HG02642 (cell line): ENCODE results near the gene ABCB1.

Experiments
- ATAC-seq: cut with Tn5 transposase; IDR thresholded peaks from one replicate; pipeline ENCODE4 v1.9.1; 2021; ENCODE audit warnings: mild to moderate bottlenecking; ENCODE audit not compliant: unreplicated experiment, poor library complexity

ABCB1 gene

GRCh38 chr7:87517891-87518290 lies 82.8 kb downstream of the ABCB1 start:
- no peak for ATAC-seq

- ATAC-seq: no peak
Measured at GRCh38 chr7:87517136-87517815, 83.4 kb downstream of the ABCB1 start.

- no peak for ATAC-seq
Measured at GRCh38 chr7:87513735-87514335, 86.8 kb downstream of the ABCB1 start.

DNA sequence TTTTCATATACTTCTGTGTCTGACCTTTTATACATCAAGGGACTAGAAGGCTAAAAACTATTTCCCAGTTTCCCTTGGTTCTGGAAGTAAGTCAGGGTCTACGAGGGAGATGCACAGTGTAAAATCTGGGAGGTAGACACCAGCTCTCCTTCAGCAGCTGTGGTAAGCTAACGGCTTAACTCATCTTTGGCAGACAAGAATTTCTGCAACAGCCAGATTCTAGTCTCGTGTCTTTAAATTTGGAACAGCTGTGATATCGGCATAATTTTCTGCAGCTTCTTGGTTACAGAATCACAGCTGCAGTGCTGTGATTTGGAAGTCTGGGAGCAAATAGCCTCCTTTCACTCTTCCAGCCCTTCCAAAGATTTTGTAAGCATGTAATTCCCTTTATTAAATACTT lies 87.8 kb downstream of the ABCB1 start:
- no peak for ATAC-seq

DNA sequence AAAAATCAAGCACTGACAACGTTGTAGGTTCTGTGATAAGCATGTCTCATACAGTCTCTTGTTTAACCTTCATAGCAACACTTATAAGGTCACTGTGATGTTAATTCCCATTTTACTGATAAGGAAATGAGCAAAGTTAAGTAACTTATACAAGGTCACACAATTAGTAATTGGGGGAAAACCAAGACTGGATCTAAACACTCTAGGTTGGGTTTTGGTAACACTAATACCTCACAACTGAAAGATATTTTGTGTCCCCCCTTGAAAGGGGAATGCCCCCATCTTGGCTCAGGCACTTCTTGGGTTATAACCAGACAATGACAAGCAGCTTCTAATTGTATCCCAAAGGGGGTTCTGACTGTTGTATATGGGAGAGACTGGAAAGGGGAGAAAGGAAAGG lies 89.2 kb downstream of the ABCB1 start:
- no peak for ATAC-seq

- no peak for ATAC-seq
Measured at GRCh38 chr7:87510411-87510875, 90.2 kb downstream of the ABCB1 start.

DNA sequence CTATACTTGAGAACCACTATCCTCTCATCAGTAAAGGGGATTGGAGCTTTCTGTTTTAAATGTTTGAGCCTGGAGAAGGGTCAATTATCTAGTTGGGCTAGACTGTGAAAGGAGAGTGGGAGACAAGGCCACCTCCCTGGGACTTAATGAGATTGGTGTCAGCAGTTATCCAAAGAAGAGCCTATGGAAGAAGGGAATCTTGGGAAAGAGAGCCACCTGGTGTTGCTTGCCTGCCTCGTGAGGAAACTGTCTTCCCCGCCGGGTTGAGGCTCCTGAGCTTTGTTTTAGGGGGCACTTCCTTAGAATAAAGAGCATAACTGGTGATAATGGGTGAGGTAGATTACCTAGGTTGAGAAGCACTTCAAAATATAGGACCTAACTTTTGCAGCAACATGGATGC lies 93.2 kb downstream of the ABCB1 start:
- ATAC-seq: no peak

DNA sequence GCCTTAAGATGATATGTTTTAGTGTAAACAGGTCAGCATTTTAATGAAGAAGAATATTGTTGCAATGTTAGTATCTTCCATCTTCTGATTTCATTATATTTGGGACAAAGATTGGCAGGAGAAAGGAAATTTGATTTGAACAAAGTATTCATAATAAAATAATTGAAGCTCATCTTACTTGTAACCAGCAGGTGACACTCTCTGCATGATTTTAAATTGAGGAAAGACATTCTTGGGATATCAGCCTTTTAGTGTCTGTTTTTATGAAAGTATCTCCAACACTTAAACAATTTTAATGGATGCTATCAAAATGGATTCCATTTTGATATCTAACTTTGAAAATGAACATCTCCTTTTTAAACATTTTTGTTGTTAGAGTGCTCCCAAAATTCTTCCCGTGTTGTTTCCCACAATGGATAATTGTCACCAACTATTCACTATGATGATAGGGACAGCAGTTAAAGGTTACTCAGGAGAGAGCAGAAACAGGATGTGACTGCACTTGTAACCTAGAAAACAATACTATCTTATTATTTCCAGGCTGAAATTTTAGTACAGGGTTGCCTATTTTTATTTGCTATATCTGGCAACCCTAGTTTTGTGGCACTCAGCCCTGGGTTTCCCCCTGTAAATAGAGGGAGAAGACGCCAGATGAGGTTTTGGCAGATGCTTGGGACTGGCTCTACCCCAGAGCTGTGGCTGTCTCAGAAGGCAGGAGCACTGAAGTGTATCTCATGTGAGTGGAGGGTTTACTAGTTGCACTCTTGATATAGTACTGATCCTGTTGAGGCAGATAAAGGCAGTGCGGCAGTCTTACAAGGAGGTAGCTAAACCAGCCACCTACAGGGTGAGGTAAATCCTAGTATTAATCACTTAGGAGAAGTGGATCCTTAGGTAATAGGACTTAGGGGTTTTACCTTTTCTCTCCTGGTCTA lies 94.2 kb downstream of the ABCB1 start:
- no peak for ATAC-seq

DNA sequence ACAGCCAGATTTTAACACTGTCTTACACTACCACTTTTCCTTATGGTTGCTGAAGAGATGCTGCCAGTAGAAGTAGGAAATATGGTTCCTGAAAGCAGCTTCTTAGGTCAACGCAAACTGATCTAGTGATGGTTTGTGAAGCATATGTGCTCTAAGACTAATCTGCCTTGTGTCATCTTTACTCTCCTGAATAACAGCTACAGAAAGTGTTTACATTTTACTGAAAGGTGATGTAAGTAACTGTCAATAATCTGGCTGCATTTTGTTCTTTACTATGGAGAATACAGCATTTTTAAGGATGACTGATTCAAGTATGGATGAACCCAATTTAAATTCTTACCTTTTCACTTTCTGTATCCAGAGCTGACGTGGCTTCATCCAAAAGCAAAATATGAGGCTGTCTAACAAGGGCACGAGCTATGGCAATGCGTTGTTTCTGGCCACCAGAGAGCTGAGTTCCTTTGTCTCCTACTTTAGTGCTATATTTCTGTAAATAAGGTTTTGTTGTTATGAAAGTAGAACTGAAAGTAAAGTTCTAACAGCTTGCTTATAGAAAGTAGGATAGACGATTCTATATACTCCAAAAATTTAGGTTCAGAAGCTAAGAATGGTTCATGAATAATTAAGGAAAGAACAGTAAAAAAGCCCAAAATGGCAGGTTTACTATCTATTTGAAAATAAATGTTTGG lies 95.0 kb downstream of the ABCB1 start:
- ATAC-seq: no peak

DNA sequence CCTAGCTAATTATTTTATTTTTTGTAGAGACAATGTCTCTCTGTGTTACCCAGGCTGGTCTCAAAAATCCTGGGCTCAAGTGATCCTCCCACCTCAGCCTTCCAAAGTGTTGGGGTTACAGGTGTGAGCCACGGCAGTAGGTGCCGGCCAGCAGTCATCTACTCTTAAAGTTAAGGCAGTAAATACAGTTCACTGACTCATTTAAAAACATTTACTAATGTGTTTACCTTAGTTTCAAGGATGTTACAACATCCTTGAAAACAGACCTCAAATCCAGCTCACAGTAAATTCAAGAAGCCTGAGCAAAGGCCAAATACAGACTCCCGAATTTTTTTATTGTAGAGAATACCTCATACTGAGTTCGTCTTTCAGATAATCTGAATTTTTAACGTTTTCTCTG lies 95.6 kb downstream of the ABCB1 start:
- no peak for ATAC-seq

DNA sequence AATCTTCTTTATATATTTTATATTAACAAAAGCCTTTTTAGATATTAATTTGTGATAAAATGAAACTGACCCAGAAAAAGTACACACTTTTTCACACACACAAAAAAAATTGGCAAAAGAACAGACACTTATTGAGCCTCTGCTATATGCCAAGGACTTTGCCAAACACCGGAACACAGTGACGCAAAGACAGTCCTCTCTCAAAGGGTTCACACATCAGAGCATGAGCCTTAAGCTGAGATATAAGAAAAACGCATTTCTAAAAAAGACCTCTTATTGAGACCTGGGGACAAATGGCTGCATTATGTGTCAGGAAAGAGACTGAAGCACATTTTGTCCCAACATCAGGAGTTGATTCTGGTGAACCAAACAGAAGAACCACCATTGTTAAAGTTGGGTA lies 101.2 kb downstream of the ABCB1 start:
- ATAC-seq: no peak

GRCh38 chr7:87498893-87499292 lies 101.8 kb downstream of the ABCB1 start:
- no peak for ATAC-seq

DNA sequence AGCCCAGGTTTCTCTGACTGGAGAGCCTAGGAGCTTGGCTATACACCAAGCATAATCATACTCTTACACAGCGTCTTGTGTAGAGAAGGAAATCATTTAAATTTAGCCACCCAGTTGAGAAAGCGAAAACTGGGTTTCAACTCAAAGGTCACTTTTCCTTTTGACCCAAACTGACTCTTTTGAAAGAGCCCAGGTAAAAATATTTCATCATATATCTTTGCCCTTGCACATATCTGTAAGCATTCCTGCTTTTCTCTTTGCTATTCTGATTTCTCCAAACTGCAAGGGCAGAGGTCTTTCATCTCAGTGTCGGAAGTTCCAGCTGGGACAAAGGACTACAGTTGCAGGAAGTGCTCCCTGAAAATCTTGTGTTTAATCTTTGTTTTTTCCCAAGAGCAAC lies 103.2 kb downstream of the ABCB1 start:
- no peak for ATAC-seq

GRCh38 chr7:87495366-87495765 lies 105.3 kb downstream of the ABCB1 start:
- ATAC-seq: no peak

DNA sequence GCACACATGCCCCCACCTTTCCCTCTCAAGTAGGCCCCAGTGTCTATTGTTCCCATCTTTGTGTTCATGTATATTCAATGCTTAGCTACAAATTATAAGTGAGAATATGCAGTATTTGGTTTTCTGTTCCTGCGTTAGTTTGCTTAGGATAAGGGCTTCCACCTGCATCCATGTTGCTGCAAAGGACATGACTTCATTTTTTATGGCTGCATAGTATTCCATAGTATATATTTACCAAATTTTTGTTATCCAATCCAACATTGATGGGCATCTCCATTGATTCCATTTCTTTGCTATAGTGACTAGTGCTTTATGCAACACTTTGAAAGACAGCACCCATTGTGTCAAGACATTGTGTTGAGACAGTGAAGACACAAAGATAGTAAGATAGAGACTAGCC lies 106.2 kb downstream of the ABCB1 start:
- no peak for ATAC-seq

GRCh38 chr7:87483131-87483530 lies 117.6 kb downstream of the ABCB1 start:
- ATAC-seq: no peak

GRCh38 chr7:87482115-87482514 lies 118.6 kb downstream of the ABCB1 start:
- no peak for ATAC-seq

DNA sequence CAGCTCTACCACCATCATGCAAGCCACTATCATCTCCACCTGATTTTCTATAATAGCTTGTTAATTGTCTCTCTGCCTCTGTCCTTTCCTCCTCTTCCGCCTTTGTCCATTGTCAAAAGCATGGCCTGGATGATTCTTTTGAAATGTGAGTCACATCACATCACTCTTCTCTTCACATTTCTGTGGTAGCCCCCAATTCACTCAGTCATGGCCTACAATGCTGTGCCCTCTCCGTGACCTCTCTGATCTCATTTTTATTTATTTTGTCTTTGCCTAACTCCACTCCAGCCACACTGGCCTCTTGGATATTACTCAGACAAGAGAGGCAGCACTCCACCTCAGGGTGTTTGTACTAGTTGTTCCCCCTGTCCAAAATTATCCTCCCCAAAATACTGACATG lies 120.3 kb downstream of the ABCB1 start:
- no peak for ATAC-seq

GRCh38 chr7:87479951-87480350 lies 120.7 kb downstream of the ABCB1 start:
- no peak for ATAC-seq

- ATAC-seq: no peak
Measured at GRCh38 chr7:87476179-87476557, 124.5 kb downstream of the ABCB1 start.
